NCI-H2081 (cell line): ENCODE measurements around the gene GRIA1.

Experiments
- DNase-seq, 2 experiments: peaks; one replicate each; lab custom pipeline; 2025; lab: John Stamatoyannopoulos, UW

The GRIA1 gene

DNA sequence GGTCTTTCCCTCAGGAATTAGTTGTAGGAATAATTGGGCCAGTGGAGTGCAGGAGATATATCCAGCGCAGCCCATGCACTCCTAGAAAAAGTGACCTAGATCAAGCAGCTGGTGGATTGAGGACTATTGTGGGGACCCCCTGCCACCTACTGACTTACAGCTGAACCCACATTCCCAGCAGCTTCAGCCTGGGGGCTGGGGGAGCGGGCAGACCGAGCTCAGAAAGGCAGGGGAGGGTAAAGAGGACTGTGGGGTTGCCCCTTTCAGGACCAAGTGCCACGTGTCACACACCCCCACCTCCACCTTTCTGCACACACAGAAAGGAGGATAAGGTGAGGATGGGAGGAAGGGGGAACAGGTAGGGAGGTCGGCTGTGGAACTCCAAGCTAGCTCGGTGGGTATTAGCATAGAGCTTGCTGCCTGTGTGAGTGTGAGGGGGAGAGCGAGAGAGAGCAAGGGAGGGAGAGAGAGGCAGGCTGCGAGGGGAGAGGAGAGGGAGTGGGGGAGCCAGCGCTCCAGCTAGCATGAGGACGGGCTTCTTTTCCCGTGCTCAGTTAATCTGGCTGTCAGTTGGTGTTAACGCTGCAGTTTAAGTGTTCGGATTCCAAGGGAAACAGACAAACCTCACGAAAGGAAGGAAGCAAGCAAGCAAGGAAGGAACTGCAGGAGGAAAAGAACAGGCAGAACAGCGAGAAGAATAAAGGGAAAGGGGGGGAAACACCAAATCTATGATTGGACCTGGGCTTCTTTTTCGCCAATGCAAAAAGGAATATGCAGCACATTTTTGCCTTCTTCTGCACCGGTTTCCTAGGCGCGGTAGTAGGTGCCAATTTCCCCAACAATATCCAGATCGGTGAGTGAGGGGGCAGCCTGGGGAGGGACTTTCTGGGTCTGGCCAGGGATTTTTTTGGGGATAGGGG, at the start of gene GRIA1:
Gene GRIA1, plus strand, starts transcription at position 553 of the 920 bp plus-strand sequence.
- peak in 1 of 2 experiments; percentile 31 for DNase-seq

DNA sequence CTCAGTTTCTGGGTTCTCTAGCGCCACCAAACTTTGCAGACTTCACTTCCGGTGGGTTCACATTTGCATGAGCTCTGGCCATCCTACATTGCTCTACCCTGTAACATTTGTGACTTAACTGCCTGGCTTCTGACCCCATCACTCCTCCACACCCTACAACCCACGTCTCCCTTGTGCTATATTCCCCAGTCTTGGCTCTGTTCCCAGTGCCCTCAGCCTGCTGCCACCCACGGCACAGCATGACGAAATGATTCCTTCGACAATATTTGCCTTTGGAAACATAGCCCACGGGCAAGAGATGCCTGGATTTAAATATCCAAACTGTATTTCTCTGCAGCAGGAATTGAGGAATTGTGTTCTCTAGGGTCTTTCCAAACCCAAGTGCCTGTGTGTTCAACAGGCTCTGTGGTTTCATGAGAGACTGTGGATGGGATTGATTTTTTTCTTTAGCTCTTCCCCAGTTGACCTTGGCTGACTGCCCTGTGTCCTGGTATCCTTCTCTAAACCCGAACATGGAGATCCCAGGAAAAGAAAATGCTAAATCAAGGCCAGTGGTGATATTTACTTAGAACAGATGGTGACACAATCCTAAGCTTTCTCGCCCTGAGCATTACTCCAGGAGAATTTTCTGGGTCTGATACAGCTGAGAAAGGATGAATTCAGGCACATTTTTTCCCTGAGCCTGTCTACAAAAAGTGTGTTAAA, 44.4 kb upstream of the GRIA1 start:
- DNase-seq = peak; percentile 65 to 85

- DNase-seq = no peak
Measured at GRCh38 chr5:153447534-153447933, 42.9 kb upstream of the GRIA1 start.

GRCh38 chr5:153456354-153456753, 34.1 kb upstream of the GRIA1 start:
- DNase-seq = no peak

DNA sequence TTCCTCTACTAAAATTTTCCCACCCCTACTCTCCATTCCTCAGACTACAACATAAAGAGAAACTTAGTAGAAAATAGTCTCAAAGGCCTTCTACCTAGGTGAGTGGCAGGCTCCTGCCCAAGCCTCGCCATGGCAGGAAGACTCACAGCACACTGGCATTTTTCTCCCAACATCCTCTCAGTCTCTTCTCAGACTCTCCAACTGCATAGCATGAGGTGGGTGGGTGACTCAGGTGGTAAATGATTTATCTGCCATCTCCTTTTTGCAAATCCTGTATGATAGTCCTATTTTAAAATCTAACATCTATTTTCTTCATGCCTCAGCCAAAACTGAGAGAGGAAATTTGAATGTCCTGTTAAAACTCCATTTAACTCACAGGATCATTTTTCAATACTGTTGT, 33.5 kb upstream of the GRIA1 start:
- no peak for DNase-seq

DNA sequence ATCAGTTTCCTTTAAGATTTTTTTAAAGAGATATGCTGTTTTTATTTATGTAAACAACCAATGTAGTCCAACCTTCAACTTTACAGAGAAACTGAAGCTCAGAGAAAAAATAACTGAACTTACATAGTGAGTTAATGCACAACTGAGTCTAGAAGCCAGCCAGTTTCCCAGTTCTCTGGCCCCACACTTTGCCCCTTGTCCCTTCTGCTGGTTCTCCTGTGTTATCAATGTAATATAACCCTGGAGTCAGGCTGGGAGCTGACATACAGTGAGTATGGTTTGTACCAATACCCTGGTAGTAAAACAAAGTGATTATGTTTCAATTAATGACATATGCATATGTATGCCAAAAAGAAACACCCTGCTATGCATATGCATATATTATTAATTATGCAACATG, 32.2 kb upstream of the GRIA1 start:
- DNase-seq = no peak

DNA sequence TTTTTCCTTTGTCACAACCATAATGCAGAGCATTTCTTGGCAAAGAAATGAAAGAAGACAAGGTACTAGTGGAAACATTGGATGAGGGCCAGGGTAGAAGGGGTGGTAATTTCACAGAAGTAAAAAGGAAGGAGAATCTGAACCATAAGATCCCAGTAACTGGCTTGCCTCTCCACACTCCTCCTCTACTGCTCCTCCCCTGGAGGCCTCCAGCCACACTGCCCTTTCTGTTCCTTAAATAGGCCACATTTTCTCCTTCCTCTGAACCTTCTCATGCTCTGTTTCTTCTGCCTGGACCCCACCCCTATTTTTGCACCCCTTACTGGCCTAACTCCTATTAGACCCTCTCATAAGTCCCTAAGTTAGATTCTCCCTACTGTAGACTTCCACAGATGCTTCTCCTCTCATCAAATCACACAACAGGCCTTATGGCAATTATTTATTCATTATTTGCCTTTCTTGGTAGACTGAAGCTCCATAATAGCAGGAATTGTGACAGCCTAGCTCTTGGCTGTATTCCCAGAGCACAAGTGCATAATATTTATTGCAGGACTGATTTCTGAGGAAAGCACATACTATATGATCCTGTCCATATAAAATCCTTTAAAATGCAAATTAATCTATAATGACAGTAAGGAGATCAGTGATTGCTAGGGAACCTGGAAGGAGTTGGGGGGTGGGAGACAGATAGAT, 31.3 kb upstream of the GRIA1 start:
- DNase-seq = peak; percentile 6 to 69

GRCh38 chr5:153460421-153460820, 30.0 kb upstream of the GRIA1 start:
- no peak for DNase-seq

DNA sequence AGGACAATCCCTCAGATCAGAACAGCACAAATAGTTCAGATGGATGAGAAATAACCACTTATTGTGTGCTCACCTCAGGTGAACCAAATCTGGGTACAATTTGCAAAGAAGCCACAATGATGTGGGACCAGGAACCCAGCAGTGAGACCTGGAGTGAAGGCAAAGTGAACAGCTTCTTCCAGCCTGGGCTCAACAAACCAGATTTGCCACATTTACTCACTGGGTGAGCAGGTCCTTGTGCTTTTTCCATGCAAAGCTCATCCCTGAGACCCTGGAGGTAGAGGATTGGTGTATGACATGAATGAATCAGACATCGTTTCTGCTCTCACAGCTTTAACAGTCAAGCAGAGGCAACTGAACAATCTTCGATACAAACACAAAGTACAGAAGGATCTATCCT, 29.1 kb upstream of the GRIA1 start:
- DNase-seq = no peak

DNA sequence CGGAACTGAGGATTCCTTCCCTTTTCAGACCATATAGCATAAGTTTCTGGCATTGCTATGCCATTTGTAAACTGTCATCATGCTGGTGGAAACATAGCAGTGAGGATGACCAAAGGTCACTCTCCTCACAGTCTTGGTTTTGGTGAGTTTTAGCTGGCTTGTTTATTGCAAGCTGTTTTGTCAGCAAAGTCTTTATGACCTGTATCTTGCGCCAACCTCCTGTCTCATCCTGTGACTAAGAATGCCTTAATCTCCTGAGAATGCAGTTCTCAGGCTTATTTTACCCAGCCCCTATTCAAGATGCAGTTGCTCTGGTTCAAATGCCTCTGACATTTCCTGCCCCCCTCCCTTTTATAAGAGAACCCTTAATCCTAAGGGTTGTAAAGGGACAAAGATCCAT, 26.7 kb upstream of the GRIA1 start:
- DNase-seq = no peak

DNA sequence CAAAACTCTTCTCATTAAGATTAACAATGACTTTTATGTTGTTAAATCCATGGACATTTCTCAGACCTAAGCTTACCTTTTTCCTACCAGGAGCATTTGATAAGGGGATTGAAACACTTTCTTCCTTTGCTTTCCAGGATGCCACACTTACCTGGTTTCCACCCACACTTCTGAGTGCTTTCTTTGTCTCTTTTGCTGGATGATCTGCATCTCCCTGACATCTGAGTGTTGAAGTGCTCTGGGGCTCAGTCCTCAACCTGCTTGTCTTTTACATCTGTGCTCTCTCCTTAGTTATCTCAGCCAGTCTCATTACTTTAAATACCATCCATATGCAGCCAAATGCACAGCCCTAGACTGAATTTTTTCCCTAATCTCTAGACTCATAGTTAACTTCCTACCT, 22.9 kb upstream of the GRIA1 start:
- DNase-seq = no peak

DNA sequence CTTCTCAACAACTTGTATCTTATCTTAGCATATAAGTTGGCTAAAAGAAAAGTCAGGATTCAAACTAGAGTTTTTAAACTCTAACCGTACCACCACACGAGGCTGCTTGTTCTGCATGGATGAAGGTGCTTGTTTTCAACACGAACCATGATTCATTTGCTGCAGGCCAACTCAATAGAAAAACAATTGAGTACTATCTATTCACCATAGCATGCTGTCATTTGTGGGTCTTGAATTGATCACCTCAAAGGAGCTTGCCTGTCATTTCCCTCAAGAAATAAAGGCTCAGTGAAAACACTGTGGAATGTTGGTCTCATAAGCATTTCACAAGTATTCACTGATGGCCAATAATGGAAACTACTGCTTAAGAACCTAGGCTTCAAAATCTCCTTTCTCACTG, 21.0 kb upstream of the GRIA1 start:
- no peak for DNase-seq

DNA sequence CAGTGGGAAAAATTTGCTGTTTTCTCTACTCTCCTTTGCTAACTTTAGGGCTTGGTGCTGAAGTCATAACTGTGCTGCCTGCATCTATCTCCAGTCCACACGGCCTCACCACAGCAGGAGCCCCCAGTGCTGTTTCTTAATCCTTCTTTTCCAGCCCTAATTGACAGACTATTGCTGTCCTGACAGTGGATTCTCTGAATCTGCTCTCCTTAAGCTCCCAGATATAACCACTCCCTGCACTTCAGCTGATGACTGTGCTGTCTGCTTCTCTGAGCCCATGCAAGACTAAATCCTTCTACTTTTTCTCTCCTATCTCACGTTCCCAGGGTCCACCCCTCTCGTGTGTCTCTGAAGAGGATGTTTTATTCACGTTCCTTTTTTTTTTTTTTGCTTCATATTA, 19.7 kb upstream of the GRIA1 start:
- DNase-seq = no peak

- DNase-seq = no peak
Measured at GRCh38 chr5:153476767-153477166, 13.7 kb upstream of the GRIA1 start.

- no peak for DNase-seq
Measured at GRCh38 chr5:153480401-153480800, 10.1 kb upstream of the GRIA1 start.

DNA sequence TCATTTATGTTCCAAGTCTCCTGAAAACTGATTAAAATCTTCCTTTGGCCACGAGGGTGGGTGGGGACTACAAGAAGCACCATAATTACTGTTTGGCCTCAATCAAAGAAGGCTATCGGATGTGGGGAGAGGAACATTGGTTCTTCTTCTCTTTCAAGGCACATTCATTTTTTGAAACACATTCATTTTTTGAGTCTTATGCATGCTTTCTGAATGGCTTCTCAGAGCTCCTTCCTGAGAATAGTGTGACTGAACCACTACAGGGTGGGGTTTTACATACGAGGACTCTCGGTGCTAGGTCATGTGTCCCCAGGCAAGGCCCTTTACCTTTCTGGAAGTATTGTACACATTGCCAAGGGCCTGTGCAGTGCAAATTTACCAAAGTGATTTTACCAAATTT, 7.0 kb upstream of the GRIA1 start:
- no peak for DNase-seq

DNA sequence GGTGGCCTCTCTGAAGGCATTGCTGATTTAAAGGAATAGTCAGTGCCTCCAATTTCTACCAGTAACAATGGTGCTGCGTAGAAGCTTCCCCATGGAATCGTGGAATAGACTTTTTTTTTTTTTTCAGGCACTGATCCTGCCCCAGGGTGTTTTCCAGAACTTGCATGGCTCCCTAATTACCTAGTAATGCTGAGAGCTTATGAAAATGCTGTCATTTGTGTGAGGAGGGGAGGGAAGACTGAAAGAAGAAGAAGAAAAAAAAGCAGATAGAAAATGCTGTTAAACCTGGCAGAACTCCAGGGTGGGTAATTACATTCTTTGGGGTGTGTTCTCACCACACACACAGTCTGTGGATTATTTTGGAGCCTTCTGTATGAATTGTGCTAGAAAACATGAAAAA, 4.8 kb upstream of the GRIA1 start:
- DNase-seq = peak in 1 of 2 experiments; percentile 16

DNA sequence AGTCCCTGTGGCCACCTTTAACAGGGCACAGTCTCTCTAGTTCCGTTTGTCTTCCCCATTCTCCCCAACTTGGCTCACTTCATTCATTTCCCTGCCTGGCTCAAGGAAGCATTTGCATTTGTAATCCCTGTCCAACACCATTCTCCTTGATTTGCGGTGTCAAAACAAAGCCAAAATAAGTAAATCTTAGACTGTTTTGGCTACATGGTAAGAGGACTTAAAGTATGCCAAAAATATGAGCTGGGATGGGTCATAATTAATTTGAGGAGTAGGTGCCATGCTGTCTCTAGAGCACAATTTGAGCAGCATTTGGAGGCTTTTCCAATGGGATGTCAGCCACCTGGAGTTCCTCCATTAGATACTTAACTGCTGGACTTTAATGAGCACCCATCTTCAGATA, 3.7 kb upstream of the GRIA1 start:
- no peak for DNase-seq

- no peak for DNase-seq
Measured at GRCh38 chr5:153489611-153490010, 859 bp upstream of the GRIA1 start.

DNA sequence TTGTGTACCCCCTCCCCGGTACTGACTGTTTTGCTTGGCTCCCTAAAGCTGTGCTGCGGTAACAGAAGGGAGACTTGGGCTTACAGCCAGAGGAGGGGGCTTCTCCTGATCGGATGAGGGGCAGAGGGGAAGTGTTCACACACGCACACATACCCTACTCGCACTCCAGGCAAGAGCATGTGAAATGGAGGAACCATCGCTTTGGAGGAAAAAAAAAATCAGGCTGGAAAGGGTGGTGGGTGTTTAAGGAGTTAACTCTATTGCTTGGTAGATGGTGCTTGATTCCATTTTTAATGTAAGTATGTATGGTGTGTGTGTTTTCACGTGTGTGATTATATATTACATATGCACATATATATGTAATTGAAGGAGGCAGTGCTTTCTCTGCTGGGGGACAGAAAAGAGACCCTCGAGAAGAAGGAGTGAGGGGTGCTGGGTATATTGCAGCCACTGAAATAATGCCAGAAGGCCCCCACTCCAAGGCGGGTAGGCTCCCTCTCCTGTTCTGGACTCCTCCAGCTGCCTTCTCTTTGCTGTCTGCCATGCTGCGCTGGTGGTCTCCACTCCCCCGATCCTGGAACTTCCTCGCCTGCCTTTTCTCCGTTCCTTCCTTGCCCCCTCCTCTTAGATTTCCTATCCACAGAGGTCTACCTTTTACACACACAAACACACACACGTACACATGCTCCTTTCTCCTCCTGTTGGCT, 721 bp downstream of the GRIA1 start:
- DNase-seq = no peak

GRCh38 chr5:153491856-153492255, 1.4 kb downstream of the GRIA1 start:
- DNase-seq = peak in 1 of 2 experiments; percentile 22

DNA sequence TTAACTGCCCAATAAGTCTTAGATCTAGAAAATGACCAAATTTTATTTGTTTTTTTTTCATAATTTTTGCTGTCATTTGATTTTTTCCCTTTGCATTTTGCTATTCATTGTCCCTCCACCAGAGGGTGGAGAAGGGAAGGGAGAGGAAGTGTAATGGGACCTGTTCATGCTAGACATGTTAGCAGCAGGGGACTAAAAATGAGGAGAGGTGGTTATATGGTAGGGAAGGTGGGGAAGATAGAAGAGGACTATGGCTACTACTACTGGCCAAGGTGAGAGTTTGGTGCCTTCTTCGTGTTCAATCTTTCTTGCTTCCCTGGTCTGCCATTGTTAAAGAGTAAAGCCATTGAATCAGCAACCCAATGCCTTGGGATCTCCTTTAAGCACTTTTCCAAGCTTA, 6.4 kb downstream of the GRIA1 start:
- peak; percentile 15 to 25 for DNase-seq
